Measurements from ENCODE around the gene MMP19.

Gene MMP19

GRCh38 chr12:55816881-55817344 lies 25.8 kb downstream of the MMP19 start:
- DNase-seq (ENCODE audit: low spot score) (no peak), FAIRE-seq (no peak)

- no peak for FAIRE-seq
- DNase-seq (ENCODE audit: low spot score): no peak
Measured at GRCh38 chr12:55815473-55815872, 27.3 kb downstream of the MMP19 start.

GRCh38 chr12:55814257-55814656 lies 28.5 kb downstream of the MMP19 start:
- FAIRE-seq (no peak), DNase-seq (ENCODE audit: low spot score) (no peak)

- DNase-seq (ENCODE audit: low spot score) (no peak), FAIRE-seq (no peak)
Measured at GRCh38 chr12:55812088-55812487, 30.6 kb downstream of the MMP19 start.

- FAIRE-seq (no peak), DNase-seq (ENCODE audit: low spot score) (no peak)
Measured at GRCh38 chr12:55809274-55809673, 33.5 kb downstream of the MMP19 start.

GRCh38 chr12:55806982-55807381 lies 35.8 kb downstream of the MMP19 start:
- FAIRE-seq: no peak
- no peak for DNase-seq (ENCODE audit: low spot score)

GRCh38 chr12:55797550-55797949 lies 45.2 kb downstream of the MMP19 start:
- DNase-seq (ENCODE audit: low spot score) (no peak), FAIRE-seq (no peak)

GRCh38 chr12:55797068-55797467 lies 45.7 kb downstream of the MMP19 start:
- FAIRE-seq: no peak
- DNase-seq (ENCODE audit: low spot score): no peak

- FAIRE-seq: no peak
- no peak for DNase-seq (ENCODE audit: low spot score)
Measured at GRCh38 chr12:55795950-55796349, 46.8 kb downstream of the MMP19 start.

- FAIRE-seq: no peak
- DNase-seq (ENCODE audit: low spot score): no peak
Measured at GRCh38 chr12:55789893-55790292, 52.8 kb downstream of the MMP19 start.

- DNase-seq (ENCODE audit: low spot score): no peak
- no peak for FAIRE-seq
Measured at GRCh38 chr12:55789171-55789570, 53.6 kb downstream of the MMP19 start.

- DNase-seq (ENCODE audit: low spot score) (no peak), FAIRE-seq (no peak)
Measured at GRCh38 chr12:55788546-55788945, 54.2 kb downstream of the MMP19 start.
